PFSK-1 (cell line): ENCODE data around the gene MRPS9.

Experiments
- FOXP2 ChIP-seq: optimal IDR thresholded peaks from 2 replicates; pipeline ENCODE3; 2011; ENCODE audit warnings: borderline replicate concordance, control low read depth, inconsistent platforms; ENCODE audit not compliant: insufficient read depth; ENCODE audit errors: extremely low read length, extremely low read depth
- POLR2AphosphoS5 ChIP-seq: IDR thresholded peaks from 2 replicates; pipeline ENCODE4 v1.6.1; 2012; ENCODE audit warnings: low read depth, mild to moderate bottlenecking, control low read depth, low read length, moderate library complexity
- SIN3A ChIP-seq: IDR thresholded peaks from 2 replicates; pipeline ENCODE4 v1.6.1; 2012; ENCODE audit warnings: mild to moderate bottlenecking, low read length, moderate library complexity, borderline replicate concordance; ENCODE audit not compliant: insufficient read depth
- TAF1 ChIP-seq: IDR thresholded peaks from 2 replicates; pipeline ENCODE4 v1.6.1; 2012; ENCODE audit warnings: low read length, control low read depth, borderline replicate concordance; ENCODE audit not compliant: insufficient read depth
- TF ChIP-seq, protein P1 (sequence below), 2 experiments: IDR thresholded peaks; 2 replicates each; pipeline versions ENCODE4 v1.6.1 to v1.8.0; 2011 to 2012; ENCODE audit warnings: low read depth in 2 of 2, low read length in 2 of 2, control low read depth in 1 of 2, inconsistent platforms in 1 of 2, mild to moderate bottlenecking in 1 of 2, moderate library complexity in 1 of 2; ENCODE audit not compliant: insufficient read depth in 1 of 2

Gene MRPS9

DNA sequence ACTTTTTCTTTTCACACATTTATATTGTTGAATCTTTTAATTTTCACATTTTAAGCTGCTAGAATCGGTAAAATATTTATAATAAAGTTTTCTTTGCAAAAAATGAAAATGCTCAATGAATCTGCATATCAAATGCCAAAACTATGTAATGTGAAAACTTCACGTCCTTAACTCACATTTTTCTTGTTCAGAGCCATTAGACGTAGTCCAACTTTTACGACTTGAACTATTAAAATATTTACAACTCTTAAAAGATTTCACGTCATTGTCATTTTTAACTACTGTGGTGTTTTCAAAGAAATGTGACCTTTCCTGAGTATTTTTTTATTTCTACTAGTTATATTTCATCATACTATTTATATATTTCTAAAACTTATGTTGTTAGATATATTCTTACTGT is 54.9 kb downstream of the MRPS9 start:
- TF ChIP-seq, protein P1, sequence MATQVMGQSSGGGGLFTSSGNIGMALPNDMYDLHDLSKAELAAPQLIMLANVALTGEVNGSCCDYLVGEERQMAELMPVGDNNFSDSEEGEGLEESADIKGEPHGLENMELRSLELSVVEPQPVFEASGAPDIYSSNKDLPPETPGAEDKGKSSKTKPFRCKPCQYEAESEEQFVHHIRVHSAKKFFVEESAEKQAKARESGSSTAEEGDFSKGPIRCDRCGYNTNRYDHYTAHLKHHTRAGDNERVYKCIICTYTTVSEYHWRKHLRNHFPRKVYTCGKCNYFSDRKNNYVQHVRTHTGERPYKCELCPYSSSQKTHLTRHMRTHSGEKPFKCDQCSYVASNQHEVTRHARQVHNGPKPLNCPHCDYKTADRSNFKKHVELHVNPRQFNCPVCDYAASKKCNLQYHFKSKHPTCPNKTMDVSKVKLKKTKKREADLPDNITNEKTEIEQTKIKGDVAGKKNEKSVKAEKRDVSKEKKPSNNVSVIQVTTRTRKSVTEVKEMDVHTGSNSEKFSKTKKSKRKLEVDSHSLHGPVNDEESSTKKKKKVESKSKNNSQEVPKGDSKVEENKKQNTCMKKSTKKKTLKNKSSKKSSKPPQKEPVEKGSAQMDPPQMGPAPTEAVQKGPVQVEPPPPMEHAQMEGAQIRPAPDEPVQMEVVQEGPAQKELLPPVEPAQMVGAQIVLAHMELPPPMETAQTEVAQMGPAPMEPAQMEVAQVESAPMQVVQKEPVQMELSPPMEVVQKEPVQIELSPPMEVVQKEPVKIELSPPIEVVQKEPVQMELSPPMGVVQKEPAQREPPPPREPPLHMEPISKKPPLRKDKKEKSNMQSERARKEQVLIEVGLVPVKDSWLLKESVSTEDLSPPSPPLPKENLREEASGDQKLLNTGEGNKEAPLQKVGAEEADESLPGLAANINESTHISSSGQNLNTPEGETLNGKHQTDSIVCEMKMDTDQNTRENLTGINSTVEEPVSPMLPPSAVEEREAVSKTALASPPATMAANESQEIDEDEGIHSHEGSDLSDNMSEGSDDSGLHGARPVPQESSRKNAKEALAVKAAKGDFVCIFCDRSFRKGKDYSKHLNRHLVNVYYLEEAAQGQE (IDR thresholded peaks at IDR 0.05; ENCODE audit: insufficient read depth in 1 of 2, low read depth in 2 of 2, low read length in 2 of 2) = no peak
- no peak for TF ChIP-seq SIN3A
- no peak for TF ChIP-seq TAF1
- TF ChIP-seq POLR2AphosphoS5 = no peak
- no peak for TF ChIP-seq FOXP2

DNA sequence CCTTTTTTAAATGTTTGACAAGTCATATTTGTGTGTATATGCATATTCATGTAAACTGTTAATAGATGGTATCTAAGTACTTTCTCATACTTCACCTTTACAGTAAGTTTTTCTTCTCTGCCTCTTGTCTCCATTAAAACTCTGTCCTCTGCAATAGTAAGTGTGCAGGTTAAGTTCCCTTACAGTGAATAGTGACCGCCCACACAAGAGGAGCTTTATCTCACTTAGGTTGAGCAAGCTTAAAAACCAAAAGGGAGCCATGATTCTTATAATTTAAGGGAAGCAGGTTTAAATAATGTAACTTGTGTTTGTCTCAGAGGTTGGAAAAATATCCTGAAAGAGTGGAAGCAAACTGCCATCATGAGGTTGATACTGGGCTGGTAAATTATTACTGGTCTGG is 61.3 kb downstream of the MRPS9 start:
- TF ChIP-seq POLR2AphosphoS5 = no peak
- no peak for TF ChIP-seq FOXP2
- no peak for TF ChIP-seq SIN3A
- TF ChIP-seq, protein P1 (IDR thresholded peaks at IDR 0.05; ENCODE audit: insufficient read depth in 1 of 2, low read depth in 2 of 2, low read length in 2 of 2) = no peak
- TF ChIP-seq TAF1 = no peak

DNA sequence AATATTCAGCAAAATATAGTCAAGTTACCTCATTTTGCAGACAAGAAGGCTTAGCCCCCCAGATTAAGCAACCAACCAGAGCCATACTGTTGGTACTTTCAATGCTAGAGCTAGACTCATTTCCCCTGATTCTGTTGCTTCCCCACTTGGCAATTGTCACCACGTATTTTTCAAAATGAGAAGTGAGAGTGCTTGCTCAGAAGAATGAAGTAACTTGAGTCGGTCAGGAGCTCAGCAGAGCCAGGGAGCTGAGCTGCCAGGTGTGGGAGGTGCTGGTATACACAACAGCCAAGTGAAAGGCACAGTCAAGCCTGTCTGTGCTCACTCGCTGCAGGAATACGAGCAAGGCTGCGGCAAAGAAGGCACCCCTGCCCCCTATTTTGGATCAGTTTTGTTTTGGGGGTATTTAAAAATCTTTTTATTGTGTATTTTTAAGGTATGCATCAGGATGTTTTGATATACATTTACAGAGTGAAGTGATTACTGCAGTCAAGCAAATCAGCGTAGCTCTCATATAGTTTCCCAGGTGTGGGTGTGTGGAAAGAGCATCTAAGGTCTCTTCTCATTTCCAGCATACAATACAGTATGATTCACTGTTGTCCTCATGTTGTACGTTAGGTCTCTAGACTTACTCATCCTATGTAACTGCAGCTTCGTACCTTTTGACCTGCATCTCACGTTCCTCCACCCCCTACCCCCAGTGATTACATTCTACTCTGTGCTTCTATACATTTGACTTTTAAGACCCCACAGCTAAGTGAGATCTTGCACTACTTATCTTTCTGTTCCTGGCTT is 62.4 kb downstream of the MRPS9 start:
- TF ChIP-seq SIN3A = no peak
- TF ChIP-seq FOXP2 = no peak
- TF ChIP-seq, protein P1 (IDR thresholded peaks at IDR 0.05; ENCODE audit: insufficient read depth in 1 of 2, low read depth in 2 of 2, low read length in 2 of 2) = no peak
- TF ChIP-seq POLR2AphosphoS5 = no peak
- no peak for TF ChIP-seq TAF1

DNA sequence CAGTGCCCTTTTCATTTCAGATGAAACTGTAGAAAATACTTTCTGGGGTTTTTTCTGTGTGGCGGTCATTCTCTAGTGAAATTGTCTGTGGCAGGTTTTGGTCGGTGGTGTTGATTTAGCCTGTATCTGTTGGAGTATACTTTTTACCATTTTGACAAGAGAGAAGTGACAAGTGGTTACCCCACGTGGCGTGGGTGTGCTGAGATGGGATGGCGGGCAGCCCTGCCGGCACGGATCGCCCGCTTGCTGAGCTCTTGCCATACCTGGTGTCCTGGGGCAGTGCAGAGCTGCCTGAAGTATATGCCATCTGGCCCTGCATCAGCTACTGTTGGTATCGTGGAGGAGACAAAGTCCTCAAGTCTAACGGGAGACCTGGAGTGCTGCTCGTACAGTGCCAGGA is 64.1 kb downstream of the MRPS9 start:
- TF ChIP-seq SIN3A (no peak), FOXP2 (no peak), TAF1 (no peak), POLR2AphosphoS5 (no peak)
- TF ChIP-seq, protein P1 (IDR thresholded peaks at IDR 0.05; ENCODE audit: insufficient read depth in 1 of 2, low read depth in 2 of 2, low read length in 2 of 2) = no peak
